ENCODE data around the gene AFAP1.

DNA sequence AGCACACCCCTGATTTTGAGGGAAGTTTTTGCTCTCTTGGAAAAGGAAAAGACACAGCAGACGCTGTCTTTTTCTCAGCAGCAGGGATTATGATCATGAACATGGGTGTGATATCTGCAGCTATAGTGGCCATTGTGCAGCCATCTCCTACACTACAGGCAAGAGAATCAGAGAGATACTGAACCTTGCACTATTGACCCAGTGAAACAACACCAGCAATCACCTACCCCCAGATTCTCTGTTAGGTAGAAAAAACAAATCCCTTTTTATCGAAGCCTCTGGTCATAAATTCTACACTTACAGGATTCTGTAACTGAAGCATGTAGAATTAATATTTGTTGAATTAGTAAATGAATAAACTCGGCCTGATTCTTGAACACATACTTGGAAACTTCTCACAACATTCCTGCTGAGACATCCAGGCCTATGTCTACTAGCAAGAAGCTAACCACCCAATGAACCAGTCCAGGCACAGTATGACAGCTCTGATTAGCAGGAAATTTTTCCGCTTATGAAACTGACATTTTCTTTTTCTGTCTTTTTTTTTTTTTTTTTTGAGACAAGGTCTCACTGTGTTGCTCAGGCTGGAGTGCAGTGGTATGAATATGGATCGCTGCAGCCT lies 5.0 kb upstream of the AFAP1 start:
- no peak for TF ChIP-seq EP300 (IDR thresholded peaks at IDR 0.05; ENCODE audit: low read depth)
- TF ChIP-seq, protein P1, sequence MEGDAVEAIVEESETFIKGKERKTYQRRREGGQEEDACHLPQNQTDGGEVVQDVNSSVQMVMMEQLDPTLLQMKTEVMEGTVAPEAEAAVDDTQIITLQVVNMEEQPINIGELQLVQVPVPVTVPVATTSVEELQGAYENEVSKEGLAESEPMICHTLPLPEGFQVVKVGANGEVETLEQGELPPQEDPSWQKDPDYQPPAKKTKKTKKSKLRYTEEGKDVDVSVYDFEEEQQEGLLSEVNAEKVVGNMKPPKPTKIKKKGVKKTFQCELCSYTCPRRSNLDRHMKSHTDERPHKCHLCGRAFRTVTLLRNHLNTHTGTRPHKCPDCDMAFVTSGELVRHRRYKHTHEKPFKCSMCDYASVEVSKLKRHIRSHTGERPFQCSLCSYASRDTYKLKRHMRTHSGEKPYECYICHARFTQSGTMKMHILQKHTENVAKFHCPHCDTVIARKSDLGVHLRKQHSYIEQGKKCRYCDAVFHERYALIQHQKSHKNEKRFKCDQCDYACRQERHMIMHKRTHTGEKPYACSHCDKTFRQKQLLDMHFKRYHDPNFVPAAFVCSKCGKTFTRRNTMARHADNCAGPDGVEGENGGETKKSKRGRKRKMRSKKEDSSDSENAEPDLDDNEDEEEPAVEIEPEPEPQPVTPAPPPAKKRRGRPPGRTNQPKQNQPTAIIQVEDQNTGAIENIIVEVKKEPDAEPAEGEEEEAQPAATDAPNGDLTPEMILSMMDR (IDR thresholded peaks at IDR 0.05) = no peak

All from transverse colon (tissue), 3 donors.